T1000 (cell line): ENCODE measurements around the gene MYH16.
"Not testable (repeated sequence)": the region's sequence is repeated elsewhere in the genome, so short reads cannot be mapped to it uniquely, and the experiment has no call there.

ENCODE experiments used
- DNase-seq: peaks from one replicate; lab custom pipeline; 2025; ENCODE audit warnings: mixed read lengths; lab: John Stamatoyannopoulos, UW

The MYH16 gene

DNA sequence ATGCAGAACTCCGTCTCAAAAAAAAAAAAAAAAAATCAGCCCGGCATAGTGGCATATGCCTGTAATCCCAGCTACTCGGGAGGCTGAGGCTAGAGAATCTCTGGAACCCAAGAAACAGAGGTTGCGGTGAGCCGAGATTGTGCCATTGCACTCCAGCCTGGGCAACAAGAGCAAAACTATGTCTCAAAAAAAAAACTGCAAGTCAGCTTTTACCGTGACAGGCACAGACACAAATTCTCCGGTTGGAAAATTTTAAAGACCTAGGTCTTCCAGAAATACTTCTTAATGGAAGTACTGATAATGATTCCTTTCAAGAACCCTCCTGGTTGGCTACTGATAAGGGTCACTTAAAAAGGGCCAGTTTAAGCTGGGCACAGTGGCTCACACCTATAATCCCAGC is 82.5 kb downstream of the MYH16 start:
- no peak for DNase-seq

DNA sequence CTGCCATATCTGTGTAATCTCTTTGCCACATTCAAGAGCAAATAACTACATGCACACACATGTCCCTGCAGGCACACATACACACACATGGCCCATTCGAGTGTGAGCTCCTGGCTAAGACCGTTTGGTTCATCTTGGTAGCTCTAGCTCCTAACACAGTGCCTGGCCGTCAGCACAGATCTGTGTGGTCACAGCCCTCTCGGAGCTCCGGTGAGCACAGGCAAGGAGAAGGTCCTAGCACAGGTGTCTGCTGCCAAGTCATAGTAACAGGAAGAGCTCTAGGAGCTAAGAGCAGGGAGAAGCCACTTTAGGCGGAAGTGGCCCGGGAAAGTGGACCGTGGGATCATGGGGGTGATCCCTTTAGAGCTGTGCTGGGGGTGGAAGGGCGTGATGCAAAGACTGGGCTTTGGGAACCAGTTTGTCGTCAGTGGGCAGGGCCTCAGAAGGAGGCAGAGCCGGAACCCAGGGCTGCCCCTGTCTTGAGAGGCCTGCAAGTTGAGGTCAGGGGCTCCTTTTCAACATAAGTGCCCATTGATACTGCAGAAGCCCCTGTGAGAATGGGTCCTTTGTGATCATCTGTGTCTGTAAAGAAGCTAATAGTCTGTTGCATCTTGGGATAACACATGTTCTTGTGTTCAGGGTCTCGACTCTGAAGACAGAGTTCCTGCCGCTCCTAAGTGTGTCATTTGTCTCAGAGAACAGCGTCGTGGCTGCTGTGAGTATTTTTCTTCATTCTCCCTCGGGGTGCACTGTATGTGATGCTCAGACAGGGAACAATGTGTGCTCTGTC is 85.3 kb downstream of the MYH16 start:
- DNase-seq, result no peak

DNA sequence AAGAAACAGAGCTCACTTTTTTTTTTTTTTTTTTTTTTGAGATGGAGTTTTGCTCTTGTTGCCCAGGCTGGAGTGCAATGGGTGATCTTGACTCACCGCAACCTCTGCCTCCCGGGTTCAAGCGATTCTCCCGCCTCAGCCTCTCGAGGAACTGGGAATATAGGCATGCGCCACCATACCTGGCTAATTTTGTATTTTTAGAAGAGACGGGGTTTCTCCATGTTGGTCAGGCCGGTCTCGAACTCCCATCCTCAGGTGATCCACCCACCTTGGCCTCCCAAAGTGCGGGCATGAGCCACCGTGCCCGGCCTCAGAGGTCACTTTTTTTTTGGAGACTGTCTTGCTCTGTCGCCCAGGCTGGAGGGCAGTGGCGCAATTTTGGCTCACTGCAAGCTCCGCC is 85.9 kb downstream of the MYH16 start:
- DNase-seq, result not testable (repeated sequence)

DNA sequence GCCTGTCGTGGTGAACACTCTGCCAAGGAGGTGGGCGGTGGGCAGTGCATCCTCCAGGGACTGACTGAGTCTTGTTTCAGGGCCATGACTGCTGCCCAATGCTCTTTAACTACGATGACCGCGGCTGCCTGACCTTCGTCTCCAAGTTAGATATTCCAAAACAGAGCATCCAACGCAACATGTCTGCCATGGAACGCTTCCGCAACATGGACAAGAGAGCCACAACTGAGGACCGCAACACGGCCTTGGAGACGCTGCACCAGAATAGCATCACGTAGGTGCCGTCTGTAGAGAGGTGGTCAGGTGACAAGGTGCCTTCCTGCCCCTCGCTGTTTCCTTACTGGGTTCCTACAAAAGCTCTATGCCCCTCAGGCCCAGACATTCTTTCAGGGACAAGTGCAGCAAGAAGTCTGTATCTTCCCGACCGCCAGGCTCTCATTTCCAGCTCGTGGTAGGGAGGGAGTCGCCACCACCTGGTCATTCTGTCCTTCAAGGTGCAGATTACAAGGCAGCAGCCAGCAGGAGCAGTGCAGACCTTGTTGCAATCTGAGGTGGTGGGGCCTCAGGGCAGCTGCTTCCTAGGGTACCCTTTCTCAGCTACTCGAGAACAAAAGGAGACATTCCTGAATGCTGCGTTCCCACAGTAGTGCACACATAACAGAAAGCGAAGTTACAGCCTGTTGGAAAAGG is 87.0 kb downstream of the MYH16 start:
- DNase-seq, result no peak
